ENCODE measurements around the gene SPAG16.
"Not testable (repeated sequence)": the region's sequence is repeated elsewhere in the genome, so short reads cannot be mapped to it uniquely, and the experiment has no call there.

The SPAG16 gene

DNA sequence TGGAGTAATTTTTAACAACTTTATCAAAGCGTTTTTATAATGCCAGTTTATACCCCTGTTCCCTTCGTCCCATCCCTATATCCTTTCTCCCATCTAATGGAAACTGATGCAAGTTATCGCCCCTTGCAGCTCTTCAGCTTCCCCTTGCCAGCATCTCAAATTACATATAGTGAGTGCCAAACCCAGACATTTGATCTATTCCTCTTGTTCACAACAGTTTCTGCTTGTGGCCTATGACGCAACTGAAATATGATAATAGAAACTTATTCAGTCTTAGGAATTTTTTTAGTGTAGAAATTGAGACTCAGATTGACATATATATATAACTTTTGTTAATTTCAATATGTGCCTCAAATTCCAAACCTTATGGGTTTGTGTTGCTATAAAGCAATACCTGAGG, 564.4 kb downstream of the SPAG16 start:
- DNase-seq: no peak

DNA sequence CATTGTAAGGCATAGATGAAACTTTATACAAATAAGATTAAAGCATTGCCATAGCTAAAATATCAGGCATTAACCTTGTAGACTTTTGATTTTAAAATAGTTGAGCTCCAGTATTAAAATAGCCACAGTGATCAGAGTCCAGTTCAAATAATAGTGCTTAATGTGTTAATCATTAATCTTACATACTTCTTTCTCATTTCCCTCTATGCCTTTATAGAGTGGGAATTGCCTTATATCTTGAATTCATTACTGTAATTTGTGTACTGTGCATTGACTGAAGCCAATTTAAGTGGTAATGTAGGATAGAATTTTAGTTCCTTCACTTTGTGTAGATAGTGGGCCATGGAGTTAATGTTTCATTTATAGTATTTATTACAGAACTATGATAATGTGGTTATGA, 577.4 kb downstream of the SPAG16 start:
- no peak for DNase-seq

DNA sequence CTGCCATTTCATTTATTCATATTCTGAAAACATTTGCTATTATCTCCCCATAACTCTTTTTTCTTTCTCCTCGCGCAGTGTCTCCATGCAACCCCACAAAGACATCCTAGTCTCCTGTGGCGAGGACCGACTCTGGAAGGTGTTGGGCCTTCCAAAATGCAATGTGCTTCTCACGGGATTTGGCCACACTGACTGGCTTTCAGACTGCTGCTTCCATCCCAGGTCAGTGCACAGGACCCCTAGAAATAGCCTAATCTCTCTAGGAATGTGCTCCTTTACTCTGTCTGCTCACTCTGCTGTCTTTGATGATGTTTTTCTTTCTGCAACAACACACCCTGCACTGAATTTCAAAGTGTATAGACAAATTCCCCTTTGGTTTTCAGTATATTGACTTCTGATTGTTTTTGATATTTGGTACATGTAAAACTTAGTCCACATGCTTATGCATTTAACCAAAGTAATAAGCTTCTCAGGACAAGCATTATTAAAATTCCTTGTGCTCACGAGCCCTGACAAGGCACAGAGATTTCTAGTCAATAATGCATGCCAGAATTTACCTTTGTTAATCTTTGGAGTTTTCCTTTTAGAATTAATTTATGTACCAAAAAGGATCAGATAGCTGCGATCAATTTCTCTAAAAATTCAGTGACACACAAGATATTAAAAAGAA, 578.3 kb downstream of the SPAG16 start:
- no peak for DNase-seq

DNA sequence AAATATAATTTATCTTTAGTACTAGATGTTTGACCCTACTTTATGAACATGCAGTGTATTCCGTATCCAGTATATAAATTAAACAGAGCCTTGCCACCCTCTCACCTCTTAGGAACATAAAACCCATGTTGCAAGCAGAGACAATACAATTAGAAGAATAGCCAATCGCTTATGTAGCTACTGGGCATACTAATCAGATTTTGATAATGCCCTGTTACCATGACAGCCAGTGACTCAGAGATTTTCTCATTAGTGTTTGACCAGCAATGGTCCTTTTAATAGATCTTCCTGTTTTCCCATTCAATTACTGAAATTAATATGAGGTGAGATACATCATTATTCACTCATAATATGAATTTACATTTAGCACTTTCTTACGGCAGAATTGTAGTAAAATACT, 579.3 kb downstream of the SPAG16 start:
- no peak for DNase-seq

DNA sequence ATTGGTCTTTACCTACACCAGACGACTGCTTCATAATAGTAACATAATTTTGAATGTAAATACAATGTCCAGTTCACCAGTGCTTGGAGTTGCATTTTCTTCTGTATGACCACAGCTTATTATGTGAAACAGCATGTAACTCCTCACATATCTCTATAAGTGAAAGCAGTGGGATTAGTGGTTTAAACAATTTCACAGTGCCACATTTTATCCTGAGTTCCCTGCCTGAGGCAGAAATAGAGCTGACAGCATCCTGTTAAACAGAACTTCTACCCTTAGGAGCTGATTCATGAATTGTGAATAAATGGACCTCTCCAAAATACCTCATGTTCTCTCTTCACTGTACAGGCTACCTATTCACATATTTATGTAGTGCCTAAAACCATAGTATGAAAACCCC, 584.3 kb downstream of the SPAG16 start:
- DNase-seq: no peak

DNA sequence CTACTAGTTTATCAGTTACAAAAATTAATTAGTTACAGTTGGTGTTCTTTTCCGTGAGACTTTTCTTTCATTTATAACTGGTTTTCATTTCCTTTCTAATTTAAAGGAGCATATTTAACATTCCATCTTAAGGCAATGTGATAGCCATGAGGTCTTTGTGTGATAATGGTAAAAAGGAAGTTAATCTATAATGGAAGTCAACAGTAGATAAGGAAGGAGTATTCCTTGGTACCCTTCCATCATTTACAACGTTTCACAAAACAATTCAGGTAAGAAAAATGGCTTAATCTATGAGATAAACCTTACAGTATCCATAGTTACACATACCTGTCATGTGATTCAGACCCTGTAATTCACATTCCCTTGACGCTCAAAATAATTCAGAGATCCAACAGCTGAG, 601.2 kb downstream of the SPAG16 start:
- DNase-seq: no peak

DNA sequence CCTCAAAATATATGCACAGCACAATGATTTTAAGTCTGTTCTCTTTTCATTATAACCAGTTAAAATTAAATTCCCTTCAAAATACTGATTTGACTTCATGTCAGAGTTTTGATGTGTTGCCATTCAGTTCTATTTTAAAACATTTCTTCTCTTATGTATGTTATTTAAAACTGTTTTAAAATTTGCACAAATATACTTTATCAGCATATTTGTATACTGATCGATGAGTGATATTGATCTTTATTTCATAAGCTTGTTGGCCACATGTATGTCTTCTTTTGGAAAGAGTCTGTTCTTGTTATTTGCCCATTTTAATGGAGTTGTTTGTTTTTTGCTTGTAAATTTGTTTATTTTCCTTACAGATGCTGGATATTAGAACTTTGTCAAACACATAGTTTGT, 630.2 kb downstream of the SPAG16 start:
- DNase-seq: no peak

DNA sequence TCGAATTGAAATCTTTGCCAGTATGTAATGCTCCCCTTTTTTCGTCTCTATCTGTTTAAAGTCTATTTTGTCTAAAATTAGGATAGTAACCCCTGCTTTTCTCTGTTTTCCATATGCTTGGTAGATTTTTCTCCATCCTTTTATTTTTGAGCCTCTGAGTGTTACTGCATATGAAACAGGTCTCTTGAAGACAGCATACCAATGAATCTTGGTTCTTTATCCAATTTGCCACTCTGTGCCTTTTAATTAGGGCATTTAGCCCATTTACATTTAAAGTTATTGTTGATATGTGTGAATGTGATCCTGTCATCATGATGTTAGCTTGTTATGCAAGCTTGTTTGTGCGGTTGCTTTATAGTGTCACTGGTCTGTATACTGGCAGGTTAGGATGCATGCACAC, 635.8 kb downstream of the SPAG16 start:
- DNase-seq: no peak

DNA sequence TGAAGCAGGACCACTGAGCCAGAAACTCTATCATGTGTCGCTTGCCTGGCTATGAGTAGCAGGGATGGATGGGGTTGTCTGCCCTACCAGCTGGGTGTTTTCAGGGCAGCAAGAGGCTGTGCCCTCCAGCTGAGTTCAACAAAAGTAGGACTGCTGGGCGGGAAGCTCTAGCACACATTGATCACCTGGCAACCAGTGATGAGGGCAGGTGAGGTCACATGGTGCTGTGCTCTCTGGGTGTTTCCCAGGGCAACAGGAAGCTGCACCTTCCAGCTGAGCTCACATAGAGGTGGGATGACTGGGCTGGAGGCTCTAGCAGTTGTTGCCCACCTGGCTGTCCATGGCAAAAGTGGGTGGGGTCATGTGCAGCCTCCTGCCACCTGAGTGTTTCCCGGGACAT, 639.3 kb downstream of the SPAG16 start:
- no peak for DNase-seq

DNA sequence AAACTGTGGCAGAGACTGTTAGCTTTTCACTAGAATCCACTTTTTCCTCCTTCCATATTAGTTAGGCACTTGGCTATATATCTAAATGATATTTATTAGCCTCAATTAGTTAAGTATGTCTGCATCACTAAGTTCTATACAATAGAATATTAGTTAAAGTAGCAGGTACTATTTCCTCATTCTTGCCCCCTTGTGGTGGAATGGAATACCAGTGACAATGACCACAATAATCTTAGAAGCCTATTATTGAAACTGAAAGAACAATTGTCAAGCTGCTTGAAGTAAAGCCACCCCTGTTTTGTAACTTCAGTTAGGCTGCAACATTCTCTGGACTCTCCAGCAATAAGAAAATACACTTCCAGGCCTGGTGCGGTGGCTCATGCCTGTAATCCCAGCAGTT, 650.3 kb downstream of the SPAG16 start:
- no peak for DNase-seq

DNA sequence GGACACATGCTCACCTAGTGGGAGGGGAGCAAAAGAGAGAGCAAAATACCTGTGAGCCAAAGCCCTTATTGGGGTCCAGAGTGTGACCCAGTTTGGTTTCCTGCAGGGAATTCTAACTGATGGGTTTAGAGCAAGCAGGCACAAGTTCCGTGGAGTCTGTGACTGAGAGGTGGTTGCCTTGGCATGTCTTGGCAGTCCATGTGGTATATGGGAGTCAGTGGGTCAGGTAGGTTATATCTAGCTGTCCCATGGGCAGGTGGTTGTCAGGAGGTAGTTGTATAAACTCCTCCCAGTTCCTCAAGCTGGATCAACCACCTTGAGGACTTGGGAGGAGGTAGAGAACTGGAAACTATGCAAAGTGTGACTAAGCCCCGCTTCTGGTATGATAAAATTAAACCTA, 673.8 kb downstream of the SPAG16 start:
- DNase-seq: no peak

DNA sequence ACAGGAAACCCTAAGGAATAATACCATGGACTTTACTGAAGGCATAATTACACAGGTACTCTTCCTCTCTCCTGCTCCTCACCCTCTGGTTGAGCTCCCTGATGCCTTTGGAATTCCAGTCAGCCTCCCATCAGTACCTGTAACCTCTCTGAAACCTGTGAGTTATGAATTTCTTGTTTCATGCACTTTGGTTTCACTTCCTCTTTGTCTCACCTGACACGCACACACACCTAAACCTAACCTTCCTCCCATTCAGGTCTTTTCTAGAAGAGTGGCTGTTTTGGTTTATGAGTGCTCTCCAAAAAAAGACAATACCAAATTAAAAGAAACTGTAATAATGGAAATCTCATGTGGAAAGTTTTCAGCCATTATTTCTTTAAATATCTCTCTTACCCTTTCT, 675.3 kb downstream of the SPAG16 start:
- no peak for DNase-seq

DNA sequence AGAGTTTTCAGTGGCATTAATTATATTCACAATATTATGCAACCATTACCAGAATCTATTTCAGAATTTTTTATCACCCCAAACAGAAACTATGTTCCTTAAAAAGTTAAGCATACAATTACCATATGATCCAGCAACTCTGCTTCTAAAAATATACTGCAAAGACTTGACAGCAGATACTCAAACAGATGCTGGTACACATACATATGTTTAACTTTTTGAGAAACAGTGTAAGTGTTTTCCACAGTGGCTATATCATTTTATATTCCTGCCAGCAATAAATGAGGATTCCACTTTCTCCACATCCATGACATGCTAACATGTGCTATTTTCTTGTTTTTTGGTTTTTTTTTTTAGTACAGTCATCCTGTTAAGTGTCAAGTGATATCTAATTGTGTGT, 687.3 kb downstream of the SPAG16 start:
- no peak for DNase-seq

DNA sequence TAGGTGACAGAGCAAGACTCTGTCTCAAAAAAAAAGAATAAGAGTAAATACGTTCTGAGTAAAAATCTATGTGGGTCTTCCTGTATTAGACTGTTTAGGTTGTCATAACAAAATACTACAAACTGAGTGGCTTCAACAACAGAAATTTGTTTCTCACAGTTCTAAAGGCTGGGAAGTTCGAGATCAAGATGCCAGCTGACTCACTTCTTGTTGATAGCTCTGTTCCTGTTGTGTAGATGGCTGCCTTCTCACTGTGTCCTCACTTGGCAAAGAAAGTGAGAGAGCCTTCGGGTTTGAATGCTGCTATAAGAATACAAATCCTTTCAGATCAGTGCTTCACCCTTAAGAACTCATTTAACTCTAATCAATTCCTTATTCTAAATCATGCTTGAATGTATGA, 696.6 kb downstream of the SPAG16 start:
- no peak for DNase-seq

DNA sequence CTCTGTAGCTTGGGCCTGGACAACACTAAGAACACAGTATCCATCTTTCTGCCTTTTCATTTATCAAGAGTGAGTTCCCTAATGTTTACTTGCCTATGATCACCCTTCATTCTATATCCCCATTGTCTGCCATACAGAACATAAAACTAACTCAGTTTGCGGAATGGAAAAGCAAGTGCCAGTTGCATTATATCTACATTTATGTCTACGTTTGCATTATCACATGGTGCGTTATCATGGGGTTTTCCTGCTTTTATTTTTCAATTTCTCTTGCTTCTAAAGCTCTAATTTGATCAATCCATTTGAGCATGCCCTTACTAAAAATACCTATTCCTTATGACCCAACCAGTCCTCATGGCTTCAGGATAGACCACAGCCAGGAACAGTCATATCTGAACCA, 704.9 kb downstream of the SPAG16 start:
- no peak for DNase-seq

DNA sequence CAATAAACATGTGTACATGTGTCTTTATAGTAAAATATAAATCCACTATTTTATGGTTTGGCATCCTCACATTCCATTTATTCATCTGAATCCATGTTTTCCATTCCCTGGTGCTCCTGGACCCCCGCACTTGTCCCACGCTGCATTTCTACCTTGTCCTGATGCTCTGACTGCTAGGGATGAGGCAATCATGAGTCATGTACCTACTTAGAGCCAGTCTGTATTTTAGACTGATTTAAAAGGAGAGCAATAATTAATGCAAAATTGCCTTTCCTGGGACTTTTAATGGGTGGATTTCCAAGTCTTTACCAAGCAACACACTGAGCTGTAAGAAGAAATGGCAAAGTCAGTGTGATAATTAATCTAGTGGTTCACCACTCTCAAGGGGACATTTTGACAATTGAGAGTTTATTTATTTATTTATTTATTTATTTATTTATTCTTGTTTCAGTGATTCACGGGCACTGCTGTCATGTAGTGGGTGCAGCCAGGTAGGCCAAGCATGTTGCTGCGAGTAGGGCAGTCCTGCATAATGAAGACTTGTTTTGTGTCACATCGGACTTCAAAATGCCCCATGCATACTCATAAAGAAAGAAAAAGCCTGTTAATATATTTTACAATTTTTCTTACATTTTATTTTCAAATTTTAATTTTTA, 707.3 kb downstream of the SPAG16 start:
- no peak for DNase-seq

DNA sequence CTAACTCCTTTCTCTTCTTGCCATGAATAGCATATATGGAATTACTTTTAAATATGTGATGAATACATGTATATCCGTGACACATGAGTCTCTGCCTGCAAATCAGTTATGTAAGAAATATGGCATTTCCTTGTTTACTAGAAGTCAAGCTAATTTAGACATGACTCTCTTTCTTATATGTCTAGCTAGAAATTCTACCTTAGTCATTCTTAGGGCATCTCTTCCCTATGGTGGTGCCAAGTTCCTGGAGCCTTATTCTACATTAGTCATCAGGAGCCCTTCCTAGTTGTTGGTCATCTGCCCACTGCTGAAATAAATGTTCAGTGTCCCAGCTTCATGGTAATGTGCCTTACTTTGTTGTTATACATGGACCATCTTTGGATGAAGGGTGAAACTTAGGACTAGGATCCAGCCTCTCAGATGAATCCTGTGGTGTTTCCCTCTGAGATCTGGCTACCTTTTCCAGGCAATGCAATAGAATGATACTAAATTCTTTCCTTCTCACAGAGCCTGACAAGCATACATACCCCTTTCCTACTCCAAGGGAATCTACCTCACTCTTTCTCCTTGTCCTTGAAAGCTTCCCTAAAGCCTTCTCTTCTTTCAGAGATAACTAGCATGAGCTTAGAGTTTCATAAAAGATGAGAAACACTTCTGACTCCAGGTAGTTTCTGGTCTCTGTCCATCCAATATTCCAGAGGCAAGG, 711.3 kb downstream of the SPAG16 start:
- no peak for DNase-seq

DNA sequence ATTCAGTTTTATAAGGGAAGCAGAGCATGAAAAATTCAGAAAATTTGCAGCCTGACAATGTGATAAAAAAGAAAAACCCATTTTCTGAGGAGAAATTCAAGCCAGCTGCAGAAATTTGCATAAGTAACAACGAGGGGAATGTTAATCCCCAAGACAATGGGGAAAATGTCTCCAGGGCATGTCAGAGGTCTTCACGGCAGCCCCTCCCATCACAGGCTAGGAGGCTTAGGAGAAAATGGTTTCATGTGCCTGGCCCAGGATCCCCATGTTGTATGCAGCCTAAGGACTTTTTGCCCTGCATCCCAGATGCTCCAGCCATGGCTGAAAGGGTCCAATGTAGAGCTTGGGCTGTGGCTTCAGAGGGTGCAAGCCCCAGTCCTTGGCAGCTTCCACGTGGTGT, 714.7 kb downstream of the SPAG16 start:
- DNase-seq: not testable (repeated sequence)

DNA sequence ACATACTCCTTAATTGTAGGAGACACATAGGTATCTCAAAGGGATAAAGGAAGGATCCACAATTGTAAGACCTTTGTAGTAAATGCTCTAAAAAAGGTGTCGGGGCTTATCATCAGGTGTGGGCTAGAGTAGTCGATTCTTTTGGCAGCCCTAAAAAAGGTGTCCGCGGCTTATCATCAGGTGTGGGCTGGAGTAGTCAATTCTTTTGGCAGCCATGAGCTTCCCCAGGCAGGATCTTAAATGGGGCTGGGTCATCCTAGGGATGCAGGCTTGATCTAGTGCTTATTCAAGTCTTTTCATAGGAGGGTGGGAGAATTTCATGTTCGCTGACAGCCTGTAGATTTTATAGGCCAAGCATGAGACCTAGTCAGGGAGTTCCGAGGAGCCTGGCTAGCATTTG, 720.2 kb downstream of the SPAG16 start:
- no peak for DNase-seq

DNA sequence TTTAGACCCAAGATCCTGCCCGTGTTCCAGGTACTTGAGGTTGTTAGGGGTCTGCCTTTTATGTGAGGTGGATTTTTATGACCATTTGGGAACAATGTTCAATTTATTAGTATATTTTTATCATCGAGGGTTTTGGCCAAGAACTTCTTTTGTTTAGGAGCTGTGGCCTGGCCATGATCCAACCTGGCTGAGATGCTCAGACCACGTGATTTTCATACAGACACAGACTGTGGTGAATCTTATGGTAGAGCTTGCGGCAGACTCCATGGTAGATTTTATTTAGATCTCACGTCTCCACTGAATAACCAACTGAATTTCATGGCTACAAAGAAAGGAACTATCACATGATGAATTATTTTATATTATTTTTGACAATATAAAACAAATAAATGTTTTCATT, 721.1 kb downstream of the SPAG16 start:
- DNase-seq: no peak

DNA sequence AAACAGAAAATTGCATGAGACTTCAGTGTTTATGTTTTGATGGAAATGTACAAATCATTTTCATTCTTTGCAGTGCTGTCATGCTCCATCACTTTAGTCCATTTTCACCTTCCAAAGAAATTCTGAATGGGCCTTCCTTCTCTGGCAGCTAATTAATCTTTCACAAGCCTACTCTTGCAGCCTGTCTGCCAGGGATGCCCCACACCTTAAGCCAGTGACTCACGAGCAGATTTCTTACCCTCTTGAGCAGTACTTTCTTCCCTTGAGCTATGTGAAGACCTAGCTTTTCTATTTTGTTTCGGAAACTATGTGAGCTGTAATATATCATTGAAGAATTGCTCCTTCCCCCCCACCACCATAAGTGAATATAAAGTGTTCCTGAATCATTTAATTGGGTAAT, 722.3 kb downstream of the SPAG16 start:
- no peak for DNase-seq

DNA sequence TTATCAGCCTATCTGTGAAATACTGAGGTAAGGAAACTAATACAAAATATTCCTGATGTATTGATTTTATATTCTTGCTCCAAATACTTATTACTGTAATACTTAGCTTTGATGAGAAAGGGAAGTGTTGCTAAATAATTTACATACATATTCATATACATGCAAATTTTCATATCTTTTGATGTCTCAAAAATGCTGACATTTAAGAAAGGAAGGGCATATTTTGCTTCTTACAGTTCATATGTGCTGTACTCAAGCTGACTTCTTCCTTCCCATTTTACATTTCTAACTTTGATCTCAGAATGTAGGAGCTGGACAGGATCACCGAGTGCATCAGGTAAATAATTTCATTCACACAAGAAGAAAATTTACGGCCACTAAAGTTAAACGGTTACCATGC, 727.4 kb downstream of the SPAG16 start:
- DNase-seq: no peak

DNA sequence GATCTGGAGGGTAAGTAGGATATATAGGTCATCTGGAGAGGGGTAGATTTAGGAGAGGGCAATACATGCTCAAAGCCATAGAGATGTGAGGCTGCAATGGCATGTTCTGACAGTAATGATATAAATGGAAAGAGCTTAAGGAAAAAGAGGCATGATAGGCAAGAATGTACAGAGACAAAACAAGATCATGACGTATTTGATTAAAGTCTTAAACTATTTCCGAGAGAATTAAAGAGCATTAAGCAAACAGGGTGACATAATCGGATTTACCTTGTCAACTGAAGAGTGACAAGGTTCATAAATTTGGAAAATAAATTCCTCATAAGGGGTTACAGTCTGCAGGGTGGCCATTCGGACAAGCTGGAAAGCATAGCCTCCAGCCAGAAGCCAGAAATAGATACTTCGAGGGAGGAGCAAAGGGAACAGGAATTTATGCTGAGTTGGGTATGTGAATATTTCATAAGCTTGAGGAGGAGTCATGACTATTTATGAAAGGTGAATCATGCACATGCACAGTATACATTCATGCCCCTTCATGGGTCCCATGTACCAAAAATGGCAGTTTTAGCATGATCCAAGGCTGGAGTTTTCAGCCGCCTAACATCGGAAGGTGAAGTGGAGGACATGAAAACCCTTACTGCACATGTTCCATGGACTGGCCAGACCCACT, 730.4 kb downstream of the SPAG16 start:
- no peak for DNase-seq

Data from CD4-positive, alpha-beta T cell treated with Interleukin-17A for 4 hours (primary cell).